Upper lobe of left lung (tissue), 6 donors: ENCODE data around the gene SPRY2. TPM values are rescaled to one million over a fixed set of nuclear protein-coding genes. Genes with fewer than 3 reads are reported as not detected.

Source experiments
- ATAC-seq, 2 donors: fragments of 200-7000 bp; cut with Tn5 transposase; one replicate each; pipeline ENCODE4 v1.9.1; 2022; ENCODE audit warnings: mild to moderate bottlenecking in 2 of 2, moderate library complexity in 2 of 2; ENCODE audit not compliant: low FRiP score in 2 of 2
- DNase-seq, 2 donors: peaks; one replicate each; pipeline ENCODE4 v3.0.0-alpha.2; 2019 to 2020
- H3K27ac ChIP-seq, 4 donors: fragments of 200-600 bp; sonication (generic); one replicate each; pipeline ENCODE4 v1.5.1; 2016 to 2019
- H3K27me3 ChIP-seq, 4 donors: fragments of 200-600 bp; sonication (generic); one replicate each; pipeline ENCODE4 v1.5.1; 2017 to 2019
- H3K36me3 ChIP-seq, 4 donors: fragments of 200-600 bp; sonication (generic); one replicate each; pipeline ENCODE4 v1.5.1; 2016 to 2019
- H3K4me1 ChIP-seq, 4 donors: fragments of 200-600 bp; sonication (generic); one replicate each; pipeline ENCODE4 v1.5.1; 2018 to 2019
- H3K4me3 ChIP-seq, 4 donors: fragments of 200-600 bp; sonication (generic); one replicate each; pipeline ENCODE4 v1.5.1; 2017 to 2019; ENCODE audit warnings: mild to moderate bottlenecking in 2 of 4, moderate library complexity in 1 of 4
- H3K9me3 ChIP-seq, 4 donors: fragments of 200-600 bp; sonication (generic); one replicate each; pipeline ENCODE4 v1.5.1; 2018 to 2019
- EP300 ChIP-seq, 4 donors: sonication (generic); formaldehyde crosslinking; IDR thresholded peaks; one replicate each; pipeline ENCODE4 v1.5.1; 2017; ENCODE audit warnings: antibody characterized with exemption in 4 of 4, control low read depth in 2 of 4
- POLR2A ChIP-seq, 4 donors: fragments of 450-650 bp; IDR thresholded peaks; one replicate each; pipeline ENCODE4 v1.5.1; 2016 to 2017; ENCODE audit warnings: antibody characterized with exemption in 4 of 4, mild to moderate bottlenecking in 2 of 4
- POLR2AphosphoS5 ChIP-seq, 2 donors: sonication (generic); formaldehyde crosslinking; IDR thresholded peaks; one replicate each; pipeline ENCODE4 v1.5.1; 2017; ENCODE audit warnings: antibody characterized with exemption in 2 of 2
- WGBS, 2 donors: methylation state at CpG; one replicate each; pipeline ENCODE4 v1.1.5; 2017 to 2018; 5-methylcytosine and 5-hydroxymethylcytosine counted together
- total RNA-seq, 6 donors: library from RNA; depleted of rRNA in 4 of 6; stranded (reverse); fragments of >200 nt in 4 of 6; gene quantifications; one replicate each; pipeline versions ENCODE4 v1.1.0 to v1.2.1, GENCODE V29; 2016 to 2021
- TF ChIP-seq, protein P1 (sequence below), 6 experiments: fragments of 450-650 bp in 4 of 6; fragments of 200-600 bp in 2 of 6; sonication (generic) in 2 of 6; IDR thresholded peaks; one replicate each; pipeline ENCODE4 v1.5.1; 2016 to 2019; ENCODE audit warnings: antibody characterized with exemption in 6 of 6
- donor health status: DM: no; HTN: no; CAD: no; lungs with moderate emphysema.
- donor health status: DM: no; HTN: yes; CAD: no; lungs with severe emphysema.

SPRY2 gene
- total RNA-seq, 6 donors from 2014 or later: 19.3 to 76.3 (median 50.9) TPM

DNA sequence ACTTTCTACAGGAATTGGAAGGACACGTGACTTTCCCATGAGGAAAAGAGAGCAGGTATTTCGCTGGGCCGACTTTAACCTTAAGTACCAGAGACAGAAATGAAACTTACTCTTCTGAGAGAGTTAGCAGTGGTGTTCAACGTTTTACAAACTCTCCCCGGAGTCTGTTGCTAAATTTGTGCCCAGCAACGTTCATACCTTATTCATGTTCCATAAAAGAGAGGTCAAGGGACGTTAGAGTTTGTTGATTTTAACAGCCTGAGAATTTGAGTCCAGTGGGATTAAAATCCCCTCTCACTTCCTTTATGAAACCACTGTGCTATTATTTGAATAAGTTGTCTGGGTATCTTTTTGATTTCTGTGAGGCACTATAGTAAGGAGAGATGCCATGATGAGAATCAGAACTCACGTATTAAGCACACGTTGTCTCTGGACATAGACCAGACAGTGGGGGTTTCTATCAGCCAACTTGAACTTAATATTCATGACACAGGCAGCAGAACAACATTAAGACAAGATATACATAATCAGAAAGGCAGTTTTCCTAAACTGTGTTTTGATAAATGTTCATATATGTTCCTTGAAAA is 33.4 kb downstream of the SPRY2 start:
- Histone ChIP-seq H3K27me3 (no peaks in the 10 kb centered on the region), H3K4me1 (peaks cover 0 to 8% (median 5%) of the 10 kb centered on the region in 4 donors), H3K27ac (no peak overlapping the region), H3K4me3 (no peak overlapping the region), H3K9me3 (no peaks in the 10 kb centered on the region), H3K36me3 (no peaks in the 10 kb centered on the region)
- no peak for TF ChIP-seq EP300 (IDR thresholded peaks at IDR 0.05)
- TF ChIP-seq POLR2A (IDR thresholded peaks at IDR 0.05): no peak
- TF ChIP-seq, protein P1, sequence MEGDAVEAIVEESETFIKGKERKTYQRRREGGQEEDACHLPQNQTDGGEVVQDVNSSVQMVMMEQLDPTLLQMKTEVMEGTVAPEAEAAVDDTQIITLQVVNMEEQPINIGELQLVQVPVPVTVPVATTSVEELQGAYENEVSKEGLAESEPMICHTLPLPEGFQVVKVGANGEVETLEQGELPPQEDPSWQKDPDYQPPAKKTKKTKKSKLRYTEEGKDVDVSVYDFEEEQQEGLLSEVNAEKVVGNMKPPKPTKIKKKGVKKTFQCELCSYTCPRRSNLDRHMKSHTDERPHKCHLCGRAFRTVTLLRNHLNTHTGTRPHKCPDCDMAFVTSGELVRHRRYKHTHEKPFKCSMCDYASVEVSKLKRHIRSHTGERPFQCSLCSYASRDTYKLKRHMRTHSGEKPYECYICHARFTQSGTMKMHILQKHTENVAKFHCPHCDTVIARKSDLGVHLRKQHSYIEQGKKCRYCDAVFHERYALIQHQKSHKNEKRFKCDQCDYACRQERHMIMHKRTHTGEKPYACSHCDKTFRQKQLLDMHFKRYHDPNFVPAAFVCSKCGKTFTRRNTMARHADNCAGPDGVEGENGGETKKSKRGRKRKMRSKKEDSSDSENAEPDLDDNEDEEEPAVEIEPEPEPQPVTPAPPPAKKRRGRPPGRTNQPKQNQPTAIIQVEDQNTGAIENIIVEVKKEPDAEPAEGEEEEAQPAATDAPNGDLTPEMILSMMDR (IDR thresholded peaks at IDR 0.05): no peak
- ATAC-seq: no peak
- no peak for DNase-seq
- WGBS, 2 donors: 41 to 46% methylated on average over 9 of the region's 9 CpGs

DNA sequence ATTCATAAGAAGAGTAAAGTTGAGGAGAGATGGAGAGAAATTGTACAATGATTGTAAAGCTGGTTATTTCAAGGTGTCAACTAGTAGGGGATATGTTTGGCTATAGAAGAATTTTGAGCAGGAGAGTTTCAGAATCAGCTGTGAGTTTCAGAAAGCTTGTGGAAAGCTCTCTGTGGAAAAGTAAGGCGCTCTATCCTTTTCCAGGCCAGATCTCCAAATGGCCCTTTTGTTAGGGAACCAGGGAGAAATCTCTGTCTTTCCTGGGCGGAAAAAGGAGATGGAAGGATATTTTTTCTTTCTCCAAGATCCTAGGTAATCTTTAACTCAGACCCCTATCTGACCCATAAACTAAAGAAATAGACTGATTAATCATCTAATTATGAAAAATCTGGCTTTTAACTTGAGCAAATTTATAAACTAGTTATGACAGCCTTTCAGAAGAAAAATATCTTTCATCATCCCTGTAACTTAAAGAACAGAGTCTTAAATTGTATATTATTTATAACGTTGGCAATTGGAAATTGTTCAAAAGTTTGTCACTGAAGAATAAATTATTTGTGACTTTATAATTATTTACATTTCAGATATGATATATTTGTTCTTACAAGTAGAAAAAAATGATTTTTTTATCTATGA is 34.5 kb downstream of the SPRY2 start:
- ATAC-seq: no peak
- no peak overlapping the region for H3K4me3 ChIP-seq
- WGBS, 2 donors: 78 to 80% methylated on average over 3 of the region's 3 CpGs
- DNase-seq: no peak
- H3K27ac ChIP-seq: no peak overlapping the region
- no peaks in the 10 kb centered on the region for H3K36me3 ChIP-seq
- TF ChIP-seq, protein P1 (IDR thresholded peaks at IDR 0.05): no peak
- TF ChIP-seq POLR2A (IDR thresholded peaks at IDR 0.05) (no peak), POLR2AphosphoS5 (IDR thresholded peaks at IDR 0.05) (no peak), EP300 (IDR thresholded peaks at IDR 0.05) (no peak)
- H3K27me3 ChIP-seq: no peaks in the 10 kb centered on the region
- no peaks in the 10 kb centered on the region for H3K9me3 ChIP-seq
- peaks cover 0 to 8% (median 5%) of the 10 kb centered on the region in 4 donors for H3K4me1 ChIP-seq

DNA sequence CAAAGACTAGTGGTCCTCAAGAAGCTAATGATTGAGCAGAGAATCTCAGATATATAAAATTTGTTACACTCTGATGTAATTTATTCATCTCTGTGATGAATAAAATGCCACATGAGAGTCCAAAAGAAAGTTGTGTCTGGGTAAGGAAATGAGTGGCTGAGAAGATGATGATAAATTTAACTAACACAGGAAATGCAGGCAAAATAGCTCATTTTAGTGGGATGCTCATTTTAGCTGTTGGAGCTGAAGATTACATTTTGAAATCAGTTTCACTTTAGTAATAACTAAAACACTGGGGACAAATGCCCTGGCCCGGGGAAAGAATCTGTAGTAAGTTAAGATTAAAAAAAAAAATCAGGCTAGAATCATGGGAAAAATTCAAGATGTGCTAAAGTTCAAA is 35.2 kb downstream of the SPRY2 start:
- DNase-seq: no peak
- Histone ChIP-seq H3K4me3 (no peak overlapping the region), H3K9me3 (no peaks in the 10 kb centered on the region), H3K4me1 (peaks cover 0 to 8% (median 5%) of the 10 kb centered on the region in 4 donors), H3K36me3 (no peaks in the 10 kb centered on the region), H3K27me3 (no peaks in the 10 kb centered on the region), H3K27ac (no peak overlapping the region)
- 42 to 44% methylated on average over 1 of the region's 1 CpG for WGBS, 2 donors
- ATAC-seq: no peak
- TF ChIP-seq POLR2A (IDR thresholded peaks at IDR 0.05): no peak
- no peak for TF ChIP-seq EP300 (IDR thresholded peaks at IDR 0.05)
- no peak for TF ChIP-seq POLR2AphosphoS5 (IDR thresholded peaks at IDR 0.05)
- TF ChIP-seq, protein P1 (IDR thresholded peaks at IDR 0.05): no peak

DNA sequence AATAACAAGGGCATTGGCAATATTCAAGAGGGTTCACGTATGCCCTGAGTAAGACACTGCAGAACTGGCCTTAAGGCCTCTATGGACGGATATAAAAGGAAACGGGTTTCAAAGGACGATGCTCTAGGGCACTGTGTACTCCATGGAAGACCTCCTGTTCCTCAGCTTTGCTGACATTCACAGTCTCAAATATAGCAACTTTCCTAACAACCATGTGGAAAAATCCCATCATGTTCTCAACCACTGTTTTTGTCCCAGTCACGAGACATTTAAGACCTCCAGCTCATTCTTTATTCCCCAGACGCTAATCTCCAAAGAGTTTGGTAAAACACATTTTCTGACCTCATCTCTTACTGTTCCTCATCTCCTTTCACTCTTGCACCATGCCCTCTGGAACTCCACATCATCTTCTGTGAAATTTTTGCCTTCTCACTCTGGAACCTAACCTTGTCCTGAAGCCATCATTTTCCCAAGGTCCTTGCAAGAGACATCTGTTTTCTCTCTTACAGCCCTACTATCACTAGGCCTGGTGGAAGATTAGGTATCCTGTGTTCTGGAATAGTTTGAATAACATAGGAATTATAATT is 37.6 kb downstream of the SPRY2 start:
- WGBS, 2 donors: 98% methylated on average over 6 of the region's 6 CpGs
- no peak for ATAC-seq
- no peaks in the 10 kb centered on the region for H3K9me3 ChIP-seq
- peaks cover 0 to 8% (median 5%) of the 10 kb centered on the region in 4 donors for H3K4me1 ChIP-seq
- no peak overlapping the region for H3K4me3 ChIP-seq
- H3K36me3 ChIP-seq: no peaks in the 10 kb centered on the region
- H3K27ac ChIP-seq: no peak overlapping the region
- TF ChIP-seq POLR2AphosphoS5 (IDR thresholded peaks at IDR 0.05): no peak
- no peaks in the 10 kb centered on the region for H3K27me3 ChIP-seq
- no peak for DNase-seq

DNA sequence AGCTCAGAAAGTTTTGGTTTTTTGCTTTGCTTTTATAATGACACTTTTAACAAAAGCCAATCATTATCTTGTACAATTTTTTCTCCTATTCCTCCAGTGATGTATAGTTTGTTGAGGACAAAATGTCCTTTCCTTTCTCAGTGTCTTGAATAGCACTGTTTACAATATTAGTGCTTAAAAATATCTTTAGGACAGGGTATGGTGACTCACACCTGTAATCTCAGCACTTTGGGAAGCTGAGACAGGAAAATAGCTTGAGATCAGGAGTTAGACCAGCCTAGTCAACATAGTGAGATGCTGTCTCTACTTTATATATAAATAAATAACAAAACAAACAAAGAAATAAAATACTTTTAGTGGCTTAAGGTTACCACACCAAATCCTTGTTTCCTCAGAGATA is 41.9 kb downstream of the SPRY2 start:
- no peaks in the 10 kb centered on the region for H3K36me3 ChIP-seq
- DNase-seq (no peak), ATAC-seq (no peak)
- H3K4me1 ChIP-seq: no peaks in the 10 kb centered on the region
- no peak overlapping the region for H3K27ac ChIP-seq
- H3K4me3 ChIP-seq: no peak overlapping the region
- H3K27me3 ChIP-seq: no peaks in the 10 kb centered on the region
- no peak for TF ChIP-seq POLR2A (IDR thresholded peaks at IDR 0.05)
- TF ChIP-seq, protein P1 (IDR thresholded peaks at IDR 0.05): no peak
- no peak for TF ChIP-seq EP300 (IDR thresholded peaks at IDR 0.05)
- no peaks in the 10 kb centered on the region for H3K9me3 ChIP-seq
